K562 (cell line): ENCODE data around the gene ITPK1. TPM values are rescaled to one million over a fixed set of nuclear protein-coding genes. Genes with fewer than 3 reads are reported as not detected.

Source experiments
- ATAC-seq: fragments of 200-7000 bp; cut with Tn5 transposase; 3 replicates; pipeline ENCODE4 v1.9.1; 2020; ENCODE audit warnings: moderate library complexity
- BruUV-seq: library from RNA; stranded (reverse); fragments of 400-500 nt; replicated peaks from 2 replicates; lab custom pipeline; 2021; lab: Mats Ljungman, UMichigan
- CTCF ChIA-PET: fragments of 300-600 bp; formaldehyde crosslinking; extraction: SDS; loops from one replicate; lab custom pipeline; 2021; ENCODE audit warnings: low intra/inter-chr PET ratio; lab: Yijun Ruan, JAX
- POLR2A ChIA-PET: fragments of 300-600, 350-650 bp; sonication (Branson Sonifier 250); formaldehyde crosslinking; extraction: SDS; loops from one replicate; lab custom pipeline; 2021; ENCODE audit warnings: antibody characterized with exemption, inconsistent platforms; lab: Yijun Ruan, JAX
- DNase-seq, 4 experiments: peaks; one replicate each; pipeline versions ENCODE4 v3.0.0 to v3.0.0-alpha.2; 2011 to 2018; ENCODE audit warnings: low spot score in 3 of 4, mixed read lengths in 3 of 4; ENCODE audit errors: extremely low read depth in 1 of 4
- FAIRE-seq: peaks from 2 replicates; lab custom pipeline; 2011; peaks lifted over from hg19 to GRCh38; lab: Jason Lieb, UNC
- H2AFZ ChIP-seq: 2 replicates; pipeline ENCODE4 v1.6.0; 2011; ENCODE audit warnings: low read depth, low read length, control low read depth, inconsistent platforms
- H3K27ac ChIP-seq: fragments of 200-600 bp; 3 replicates; pipeline ENCODE4 v1.8.0; 2011; ENCODE audit warnings: low read depth, mild to moderate bottlenecking, control low read depth, inconsistent platforms, low read length, moderate library complexity, mixed read lengths; ENCODE audit errors: extremely low read depth
- H3K27me3 ChIP-seq, 2 experiments: fragments of 300-600 bp in 1 of 2; 2 replicates in 1 of 2; 3 replicates in 1 of 2; pipeline versions ENCODE4 v1.6.0 to v1.8.0; 2011; ENCODE audit warnings: inconsistent platforms in 2 of 2, low read length in 2 of 2, mild to moderate bottlenecking in 1 of 2, mixed read lengths in 1 of 2, moderate library complexity in 1 of 2; ENCODE audit not compliant: control insufficient read depth in 2 of 2, insufficient read depth in 2 of 2
- H3K36me3 ChIP-seq: fragments of 300-600 bp; 3 replicates; pipeline ENCODE4 v1.8.0; 2011; ENCODE audit warnings: mild to moderate bottlenecking, low read length, inconsistent platforms; ENCODE audit not compliant: control insufficient read depth, insufficient read depth
- H3K4me1 ChIP-seq, 2 experiments: fragments of 200-600 bp in 1 of 2; replicated peaks in 1 of 2; 2 replicates in 1 of 2; 3 replicates in 1 of 2; pipeline versions ENCODE4 v1.5.1 to v1.8.0; 2011; ENCODE audit warnings: inconsistent platforms in 2 of 2, low read length in 2 of 2, mild to moderate bottlenecking in 1 of 2, mixed read lengths in 1 of 2, moderate library complexity in 1 of 2; ENCODE audit not compliant: control insufficient read depth in 2 of 2, insufficient read depth in 2 of 2
- H3K4me2 ChIP-seq: 2 replicates; pipeline ENCODE4 v1.6.1; 2011; ENCODE audit warnings: low read length, control low read depth, inconsistent platforms, mixed read lengths; ENCODE audit not compliant: insufficient read depth
- H3K4me3 ChIP-seq: fragments of 200-600 bp; sonication (generic), shearing (Covaris generic); 2 replicates; pipeline ENCODE4 v1.5.1; 2016; ENCODE audit warnings: control low read depth, inconsistent platforms
- H3K79me2 ChIP-seq: fragments of 200-600 bp; 3 replicates; pipeline ENCODE4 v1.8.0; 2011; ENCODE audit warnings: low read length, inconsistent platforms; ENCODE audit not compliant: control insufficient read depth, insufficient read depth
- H3K9ac ChIP-seq, 2 experiments: 2 replicates each; pipeline versions ENCODE4 v1.6.0 to v1.6.1; 2011; ENCODE audit warnings: low read depth in 2 of 2, low read length in 2 of 2, control low read depth in 1 of 2, inconsistent platforms in 1 of 2, mild to moderate bottlenecking in 1 of 2, mixed read lengths in 1 of 2; ENCODE audit not compliant: insufficient read depth in 1 of 2
- H3K9me1 ChIP-seq: one replicate; pipeline ENCODE4 v1.6.0; 2011; ENCODE audit warnings: inconsistent platforms, mild to moderate bottlenecking, low read length, moderate library complexity; ENCODE audit not compliant: control insufficient read depth, insufficient read depth
- H3K9me3 ChIP-seq: replicated peaks from 2 replicates; pipeline ENCODE4 v1.5.1; 2011; ENCODE audit warnings: low read depth, low read length, inconsistent platforms; ENCODE audit not compliant: control insufficient read depth, insufficient read depth
- H4K20me1 ChIP-seq: replicated peaks from 2 replicates; pipeline ENCODE4 v1.6.1; 2011; ENCODE audit warnings: low read length, inconsistent platforms, mixed read lengths; ENCODE audit not compliant: control insufficient read depth, insufficient read depth
- CBX2 ChIP-seq: fragments of 200-600 bp; sonication (generic); IDR thresholded peaks from one replicate; pipeline ENCODE4 v1.6.1; 2012; ENCODE audit warnings: mild to moderate bottlenecking, low read length, inconsistent platforms; ENCODE audit not compliant: insufficient read depth, poor library complexity, severe bottlenecking
- CEBPG ChIP-seq, 3 experiments: fragments of 200-800 bp in 1 of 3; sonication (Bioruptor generic) in 1 of 3; sonication (generic) in 1 of 3; formaldehyde crosslinking in 1 of 3; IDR thresholded peaks in 2 of 3; conservative IDR thresholded peaks in 1 of 3; 2 replicates each; pipeline versions ENCODE4 v1.6.1 to v1.8.0; 2016 to 2022; ENCODE audit warnings: missing compliant biosample characterization in 2 of 3, missing genetic modification characterization in 2 of 3, mild to moderate bottlenecking in 1 of 3, missing genetic modification reagents in 1 of 3
- ESRRA ChIP-seq: fragments of 450-650 bp; IDR thresholded peaks from 2 replicates; pipeline ENCODE4 v1.6.1; 2014; ENCODE audit warnings: low read depth, mild to moderate bottlenecking, moderate library complexity, borderline replicate concordance
- FOSL1 ChIP-seq: fragments of 200-800 bp; sonication (Bioruptor generic); conservative IDR thresholded peaks from 2 replicates; pipeline ENCODE4 v1.6.1; 2016; ENCODE audit warnings: missing genetic modification characterization, missing compliant biosample characterization
- JUND ChIP-seq, 2 experiments: IDR thresholded peaks; 2 replicates in 1 of 2; 3 replicates in 1 of 2; pipeline ENCODE4 v1.6.1; 2011; ENCODE audit warnings: borderline replicate concordance in 2 of 2, low read depth in 2 of 2, low read length in 2 of 2, improper control_type of control experiment in 1 of 2, missing biosample characterization in 1 of 2, missing genetic modification characterization in 1 of 2, missing genetic modification reagents in 1 of 2
- RBM25 ChIP-seq: fragments of 200-400 bp; formaldehyde crosslinking; IDR thresholded peaks from 2 replicates; pipeline ENCODE4 v1.6.1; 2018; ENCODE audit warnings: low read length, low read depth, moderate library complexity; ENCODE audit not compliant: severe bottlenecking
- SMARCE1 ChIP-seq: fragments of 450-650 bp; IDR thresholded peaks from 2 replicates; pipeline ENCODE4 v1.7.1; 2016; ENCODE audit warnings: mild to moderate bottlenecking
- SPI1 ChIP-seq: IDR thresholded peaks from 2 replicates; pipeline ENCODE4 v1.6.1; 2011; ENCODE audit warnings: low read depth, low read length, control low read depth, borderline replicate concordance
- TRIM28 ChIP-seq: fragments of 450-650 bp; IDR thresholded peaks from 2 replicates; pipeline ENCODE4 v1.6.1; 2017
- ZFX ChIP-seq: sonication (generic); formaldehyde crosslinking; IDR thresholded peaks from 2 replicates; pipeline ENCODE4 v1.8.0; 2022; ENCODE audit warnings: mild to moderate bottlenecking, missing genetic modification reagents, moderate library complexity
- ZNF121 ChIP-seq: sonication (generic); formaldehyde crosslinking; conservative IDR thresholded peaks from 2 replicates; pipeline ENCODE4 v1.8.0; 2022; ENCODE audit warnings: missing genetic modification reagents
- ZNF23 ChIP-seq: fragments of 250-450 bp; sonication (Bioruptor Pico); IDR thresholded peaks from 2 replicates; pipeline ENCODE4 v1.4.0; 2020; ENCODE audit warnings: mild to moderate bottlenecking
- WGBS: fragments of 100-300 bp; shearing (Covaris generic); methylation state at CpG from one replicate; pipeline ENCODE4 v1.1.6; 2016; ENCODE audit warnings: low coverage, mixed read lengths; ENCODE audit not compliant: insufficient coverage; ENCODE audit errors: missing lambda C conversion rate; 5-methylcytosine and 5-hydroxymethylcytosine counted together
- in situ Hi-C: fragments of 300-500 bp; cut with MboI; formaldehyde crosslinking; loops from 4 replicates; pipeline ENCODE4 v1.15.0; 2018; ENCODE audit warnings: inconsistent platforms, mixed read lengths
- intact Hi-C: fragments of 100-400 bp; cut with micrococcal nuclease; formaldehyde crosslinking; loops from 2 replicates; pipeline ENCODE4 v1.14.2; 2022
- polyA plus RNA-seq, 8 experiments: library from polyadenylated mRNA; depleted of rRNA in 4 of 8; stranded (reverse) in 5 of 8; unstranded in 3 of 8; fragments of >200 nt; fragmentation: Nextera tagmentation in 2 of 8; fragmentation: Illumina TruSeq in 1 of 8; extraction: Ambion mirVana in 2 of 8; extraction: Trizol in 1 of 8; gene quantifications; 2 replicates each; pipeline versions ENCODE4 v1.2.1 to v1.2.3, GENCODE V29; 2011 to 2014; ENCODE audit warnings: inconsistent platforms in 1 of 8, missing spikeins in 1 of 8
- total RNA-seq, 7 experiments: library from RNA; depleted of rRNA in 6 of 7; stranded (reverse); fragments of >200 nt in 6 of 7; fragmentation: Illumina TruSeq in 2 of 7; extraction: Trizol in 2 of 7; gene quantifications; 2 replicates each; pipeline versions ENCODE4 v1.2.1 to v1.2.3, GENCODE V29; 2011 to 2021; ENCODE audit warnings: low replicate concordance in 1 of 7
- TF ChIP-seq, protein P1 (sequence below): fragments of 450-650 bp; IDR thresholded peaks from 2 replicates; pipeline ENCODE4 v1.6.1; 2017; ENCODE audit warnings: antibody characterized with exemption

The ITPK1 gene
- total and polyA plus RNA-seq, 9 of the 15 experiments (the other 6 are each of a cell fraction or from before 2014, with no cell fraction given): 1.2 to 39.2 (median 23.0) TPM

DNA sequence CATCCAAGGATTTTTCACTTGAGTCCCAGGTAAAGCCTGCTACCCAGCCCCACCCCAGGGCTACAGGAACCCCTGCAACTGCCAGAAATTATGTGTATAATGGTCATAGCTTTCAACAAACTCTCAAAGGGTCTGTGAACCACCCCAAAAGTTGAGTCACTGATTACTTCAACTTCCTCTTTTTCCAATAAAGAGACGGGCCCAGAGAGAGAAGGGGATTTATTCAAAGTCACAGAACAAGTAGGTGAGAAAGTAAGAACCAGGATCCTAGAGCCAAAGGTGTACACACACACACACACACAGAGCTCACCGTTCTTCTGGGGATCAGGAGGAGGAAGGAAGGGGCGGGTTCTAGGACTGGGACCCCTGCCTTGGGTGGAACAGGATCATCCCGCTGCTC lies 4.8 kb upstream of the ITPK1 start (continued):
- TF ChIP-seq SPI1: peak; percentile 65
- TF ChIP-seq SMARCE1: peak; percentile 21; the same call in 1 of the 2 replicates
- TF ChIP-seq FOSL1 (tag): peak; percentile 53; the same call in 1 of the 2 replicates
- no peak for TF ChIP-seq CEBPG (CRISPR knock-in tag; IDR thresholded peaks at IDR 0.05)
- no peak for TF ChIP-seq CEBPG (tag; conservative IDR thresholded peaks at IDR 0.05 in 1 of 2, IDR thresholded peaks at IDR 0.05 in 1 of 2)
- TF ChIP-seq CBX2: no peak
- peak; percentile 37; the same call in 1 of the 2 replicates for TF ChIP-seq JUND (IDR thresholded peaks at IDR 0.05; ENCODE audit: borderline replicate concordance, low read depth, low read length)
- peak; percentile 9; the same call in 1 of the 3 replicates for TF ChIP-seq JUND (tag; IDR thresholded peaks at IDR 0.05; ENCODE audit: borderline replicate concordance, low read depth, low read length)

DNA sequence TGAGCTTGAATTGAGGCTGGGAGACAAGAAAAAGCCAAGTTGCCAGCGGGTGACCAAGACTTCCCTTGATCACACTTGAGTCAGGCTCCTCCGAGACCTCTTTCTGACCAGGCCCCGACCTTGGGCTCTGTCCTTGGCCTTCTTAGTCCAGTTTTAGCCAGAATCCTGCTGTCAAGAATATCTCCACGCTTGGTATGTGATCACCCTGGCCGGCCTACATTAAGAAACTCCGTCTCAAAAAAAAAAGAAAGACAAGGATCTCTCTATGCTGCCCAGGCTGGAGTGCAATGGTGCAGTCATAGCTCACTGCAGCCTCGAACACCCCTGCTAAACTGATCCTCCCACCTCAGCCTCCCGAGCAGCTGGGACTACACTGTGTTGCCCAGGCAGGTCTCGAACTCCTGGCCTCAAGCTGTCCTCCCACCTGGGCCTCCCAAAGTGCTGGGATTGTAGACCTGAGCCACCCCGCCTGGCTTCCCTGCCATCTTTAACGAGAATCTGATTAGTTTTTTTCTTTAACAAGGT lies 1.0 kb upstream of the ITPK1 start:
- BruUV-seq: no TSS peak
- intact Hi-C loops: no loop called here
- CTCF ChIA-PET: no interaction called here
- no peaks in the 10 kb centered on the region for H3K27me3 ChIP-seq
- FAIRE-seq: no peak
- H2AFZ ChIP-seq: peak overlapping the region; percentile 93
- ATAC-seq: no peak
- H3K27ac ChIP-seq: peak overlapping the region; percentile 90
- 78% methylated on average over 10 of the region's 11 CpGs for WGBS
- POLR2A ChIA-PET: interaction anchor here (0.7 to 0.9 kb wide), 2 partner anchors 14 to 102 kb away, joined by 3 to 5 read pairs; no protein-coding TSS in a partner anchor
- TF ChIP-seq TRIM28: no peak
- TF ChIP-seq ZNF121 (CRISPR knock-in tag): peak; percentile 79
- no peak for TF ChIP-seq ZNF23 (CRISPR knock-in tag)
- TF ChIP-seq, protein P1, sequence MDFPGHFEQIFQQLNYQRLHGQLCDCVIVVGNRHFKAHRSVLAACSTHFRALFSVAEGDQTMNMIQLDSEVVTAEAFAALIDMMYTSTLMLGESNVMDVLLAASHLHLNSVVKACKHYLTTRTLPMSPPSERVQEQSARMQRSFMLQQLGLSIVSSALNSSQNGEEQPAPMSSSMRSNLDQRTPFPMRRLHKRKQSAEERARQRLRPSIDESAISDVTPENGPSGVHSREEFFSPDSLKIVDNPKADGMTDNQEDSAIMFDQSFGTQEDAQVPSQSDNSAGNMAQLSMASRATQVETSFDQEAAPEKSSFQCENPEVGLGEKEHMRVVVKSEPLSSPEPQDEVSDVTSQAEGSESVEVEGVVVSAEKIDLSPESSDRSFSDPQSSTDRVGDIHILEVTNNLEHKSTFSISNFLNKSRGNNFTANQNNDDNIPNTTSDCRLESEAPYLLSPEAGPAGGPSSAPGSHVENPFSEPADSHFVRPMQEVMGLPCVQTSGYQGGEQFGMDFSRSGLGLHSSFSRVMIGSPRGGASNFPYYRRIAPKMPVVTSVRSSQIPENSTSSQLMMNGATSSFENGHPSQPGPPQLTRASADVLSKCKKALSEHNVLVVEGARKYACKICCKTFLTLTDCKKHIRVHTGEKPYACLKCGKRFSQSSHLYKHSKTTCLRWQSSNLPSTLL: no peak
- TF ChIP-seq ESRRA: 0 out of 2 replicates have a peak, but pooled peaks have one; percentile 36
- TF ChIP-seq RBM25: peak; percentile 32
- TF ChIP-seq ZFX (CRISPR knock-in tag): peak; percentile 53; the same call in 1 of the 2 replicates
- DNase-seq: no peak
- no peaks in the 10 kb centered on the region for H3K36me3 ChIP-seq
- peak overlapping the region; percentile 86 to 87 for H3K9ac ChIP-seq
- H3K79me2 ChIP-seq: peaks cover 13% of the 10 kb centered on the region; the same call in 1 of the 3 replicates
- H3K9me1 ChIP-seq: no peaks in the 10 kb centered on the region
- peak overlapping the region; percentile 62 for H3K4me2 ChIP-seq
- H3K4me3 ChIP-seq: peak overlapping the region; percentile 56
- H3K4me1 ChIP-seq: peaks cover 25 to 29% of the 10 kb centered on the region in 2 experiments
- no peaks in the 10 kb centered on the region for H4K20me1 ChIP-seq
- in situ Hi-C loops: no loop called here
- no peaks in the 10 kb centered on the region for H3K9me3 ChIP-seq
